Neural progenitor cell (in vitro differentiated cells): ENCODE results near the gene LRWD1.

Experiments used
- EZH2 ChIP-seq: fragments of 200-600 bp; sonication (generic); IDR thresholded peaks from 2 replicates; pipeline ENCODE4 v1.6.1; 2017; ENCODE audit warnings: antibody characterized with exemption, mild to moderate bottlenecking, moderate library complexity
- EZH2phosphoT487 ChIP-seq: fragments of 200-600 bp; sonication (generic); IDR thresholded peaks from 2 replicates; pipeline ENCODE4 v1.6.1; 2017; ENCODE audit warnings: antibody characterized with exemption
- TF ChIP-seq, protein P1 (sequence below): fragments of 200-600 bp; sonication (generic); IDR thresholded peaks from 2 replicates; pipeline ENCODE4 v1.5.1; 2017; ENCODE audit warnings: antibody characterized with exemption, mild to moderate bottlenecking

GRCh38 chr7:102426268-102427018, 38.3 kb upstream of the LRWD1 start:
- TF ChIP-seq, protein P1, sequence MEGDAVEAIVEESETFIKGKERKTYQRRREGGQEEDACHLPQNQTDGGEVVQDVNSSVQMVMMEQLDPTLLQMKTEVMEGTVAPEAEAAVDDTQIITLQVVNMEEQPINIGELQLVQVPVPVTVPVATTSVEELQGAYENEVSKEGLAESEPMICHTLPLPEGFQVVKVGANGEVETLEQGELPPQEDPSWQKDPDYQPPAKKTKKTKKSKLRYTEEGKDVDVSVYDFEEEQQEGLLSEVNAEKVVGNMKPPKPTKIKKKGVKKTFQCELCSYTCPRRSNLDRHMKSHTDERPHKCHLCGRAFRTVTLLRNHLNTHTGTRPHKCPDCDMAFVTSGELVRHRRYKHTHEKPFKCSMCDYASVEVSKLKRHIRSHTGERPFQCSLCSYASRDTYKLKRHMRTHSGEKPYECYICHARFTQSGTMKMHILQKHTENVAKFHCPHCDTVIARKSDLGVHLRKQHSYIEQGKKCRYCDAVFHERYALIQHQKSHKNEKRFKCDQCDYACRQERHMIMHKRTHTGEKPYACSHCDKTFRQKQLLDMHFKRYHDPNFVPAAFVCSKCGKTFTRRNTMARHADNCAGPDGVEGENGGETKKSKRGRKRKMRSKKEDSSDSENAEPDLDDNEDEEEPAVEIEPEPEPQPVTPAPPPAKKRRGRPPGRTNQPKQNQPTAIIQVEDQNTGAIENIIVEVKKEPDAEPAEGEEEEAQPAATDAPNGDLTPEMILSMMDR = no peak
- TF ChIP-seq EZH2 (no peak), EZH2phosphoT487 (no peak)
